SU-DHL-6 (cell line): ENCODE measurements around the gene ZSWIM3.

Source experiments
- H2AFZ ChIP-seq: fragments of 200-600 bp; sonication (generic); 2 replicates; pipeline ENCODE4 v1.6.1; 2014; ENCODE audit warnings: low read depth, mild to moderate bottlenecking, moderate library complexity, mixed read lengths, antibody characterized with exemption, low read length; ENCODE audit not compliant: severe bottlenecking
- H3F3A ChIP-seq: fragments of 200-600 bp; shearing (Covaris generic); 2 replicates; pipeline ENCODE4 v1.6.0; 2016; ENCODE audit warnings: antibody characterized with exemption, mild to moderate bottlenecking; ENCODE audit not compliant: insufficient read depth
- H3K27ac ChIP-seq: fragments of 200-600 bp; sonication (generic); 2 replicates; pipeline ENCODE4 v1.5.1; 2016; ENCODE audit warnings: low read depth, mild to moderate bottlenecking, low read length, moderate library complexity, mixed read lengths
- H3K27me3 ChIP-seq: fragments of 200-600 bp; sonication (generic), shearing (Covaris generic); 2 replicates; pipeline ENCODE4 v1.6.0; 2014; ENCODE audit warnings: mild to moderate bottlenecking, low read length
- H3K36me3 ChIP-seq: fragments of 200-600 bp; sonication (generic); 2 replicates; pipeline ENCODE4 v1.6.1; 2014; ENCODE audit warnings: mild to moderate bottlenecking, low read length, mixed read lengths
- H3K4me2 ChIP-seq: fragments of 300-600, 200-600 bp; shearing (Covaris generic), sonication (generic); 2 replicates; pipeline ENCODE4 v1.6.0; 2014; ENCODE audit warnings: low read length, low read depth, mild to moderate bottlenecking; ENCODE audit not compliant: poor library complexity, severe bottlenecking
- H3K4me3 ChIP-seq: fragments of 200-600 bp; sonication (generic); 2 replicates; pipeline ENCODE4 v1.5.1; 2014; ENCODE audit warnings: antibody characterized with exemption, low read length, mild to moderate bottlenecking, mixed read lengths; ENCODE audit not compliant: insufficient read depth, poor library complexity, severe bottlenecking
- H3K79me2 ChIP-seq: fragments of 200-600 bp; sonication (generic); 2 replicates; pipeline ENCODE4 v1.6.1; 2014; ENCODE audit warnings: mild to moderate bottlenecking, low read length, moderate library complexity; ENCODE audit not compliant: insufficient read depth
- H3K9ac ChIP-seq: fragments of 200-600 bp; sonication (generic); 2 replicates; pipeline ENCODE4 v1.7.0; 2014; ENCODE audit warnings: mild to moderate bottlenecking, low read length
- H3K9me2 ChIP-seq: fragments of 200-600 bp; sonication (generic); replicated peaks from 2 replicates; pipeline ENCODE4 v1.6.1; 2014; ENCODE audit warnings: low read length; ENCODE audit not compliant: insufficient read depth
- H3K9me3 ChIP-seq: fragments of 200-600 bp; sonication (generic); 2 replicates; pipeline ENCODE4 v1.6.1; 2014; ENCODE audit warnings: low read length, mixed read lengths; ENCODE audit not compliant: insufficient read depth
- H4K20me1 ChIP-seq: fragments of 200-600 bp; sonication (generic); 2 replicates; pipeline ENCODE4 v1.6.1; 2014; ENCODE audit warnings: low read depth, mild to moderate bottlenecking, antibody characterized with exemption, low read length, moderate library complexity, mixed read lengths
- EZH2phosphoT487 ChIP-seq: fragments of 200-600 bp; sonication (generic), shearing (Covaris generic); conservative IDR thresholded peaks from 2 replicates; pipeline ENCODE4 v1.6.1; 2018; ENCODE audit warnings: mild to moderate bottlenecking, antibody characterized with exemption, low read length, moderate library complexity, mixed read lengths
- TF ChIP-seq, protein P1 (sequence below): fragments of 200-600 bp; sonication (generic); IDR thresholded peaks from one replicate; pipeline ENCODE4 v1.5.1; 2017; ENCODE audit warnings: antibody characterized with exemption, mild to moderate bottlenecking, low read length, moderate library complexity; ENCODE audit not compliant: insufficient read depth, poor library complexity, severe bottlenecking

ZSWIM3 gene

DNA sequence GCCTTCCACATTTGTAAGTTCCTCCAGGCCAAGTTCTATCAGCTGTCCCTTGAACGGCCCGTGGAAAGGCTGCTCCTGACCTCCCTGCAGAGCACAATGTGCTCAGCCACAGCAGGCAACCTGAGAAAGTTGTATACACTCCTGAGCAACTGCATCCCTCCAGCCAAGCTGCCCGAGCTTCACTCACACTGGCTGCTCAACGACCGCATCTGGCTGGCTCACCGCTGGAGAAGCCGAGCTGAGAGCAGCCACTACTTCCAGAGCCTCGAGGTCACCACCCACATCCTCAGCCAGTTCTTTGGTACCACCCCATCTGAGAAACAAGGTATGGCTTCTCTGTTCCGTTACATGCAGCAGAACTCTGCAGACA is 25.7 kb downstream of the ZSWIM3 start:
- Histone ChIP-seq H3K36me3 (no peaks in the 10 kb centered on the region), H3K79me2 (peaks cover 5% of the 10 kb centered on the region), H2AFZ (no peak overlapping the region), H3K9me2 (no peaks in the 10 kb centered on the region), H4K20me1 (no peaks in the 10 kb centered on the region), H3K27ac (no peak overlapping the region), H3F3A (no peaks in the 10 kb centered on the region), H3K27me3 (no peaks in the 10 kb centered on the region), H3K9me3 (no peaks in the 10 kb centered on the region), H3K9ac (no peak overlapping the region), H3K4me2 (no peak overlapping the region), H3K4me3 (no peak overlapping the region)
- TF ChIP-seq EZH2phosphoT487, result no peak
- TF ChIP-seq, protein P1, sequence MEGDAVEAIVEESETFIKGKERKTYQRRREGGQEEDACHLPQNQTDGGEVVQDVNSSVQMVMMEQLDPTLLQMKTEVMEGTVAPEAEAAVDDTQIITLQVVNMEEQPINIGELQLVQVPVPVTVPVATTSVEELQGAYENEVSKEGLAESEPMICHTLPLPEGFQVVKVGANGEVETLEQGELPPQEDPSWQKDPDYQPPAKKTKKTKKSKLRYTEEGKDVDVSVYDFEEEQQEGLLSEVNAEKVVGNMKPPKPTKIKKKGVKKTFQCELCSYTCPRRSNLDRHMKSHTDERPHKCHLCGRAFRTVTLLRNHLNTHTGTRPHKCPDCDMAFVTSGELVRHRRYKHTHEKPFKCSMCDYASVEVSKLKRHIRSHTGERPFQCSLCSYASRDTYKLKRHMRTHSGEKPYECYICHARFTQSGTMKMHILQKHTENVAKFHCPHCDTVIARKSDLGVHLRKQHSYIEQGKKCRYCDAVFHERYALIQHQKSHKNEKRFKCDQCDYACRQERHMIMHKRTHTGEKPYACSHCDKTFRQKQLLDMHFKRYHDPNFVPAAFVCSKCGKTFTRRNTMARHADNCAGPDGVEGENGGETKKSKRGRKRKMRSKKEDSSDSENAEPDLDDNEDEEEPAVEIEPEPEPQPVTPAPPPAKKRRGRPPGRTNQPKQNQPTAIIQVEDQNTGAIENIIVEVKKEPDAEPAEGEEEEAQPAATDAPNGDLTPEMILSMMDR, result no peak

DNA sequence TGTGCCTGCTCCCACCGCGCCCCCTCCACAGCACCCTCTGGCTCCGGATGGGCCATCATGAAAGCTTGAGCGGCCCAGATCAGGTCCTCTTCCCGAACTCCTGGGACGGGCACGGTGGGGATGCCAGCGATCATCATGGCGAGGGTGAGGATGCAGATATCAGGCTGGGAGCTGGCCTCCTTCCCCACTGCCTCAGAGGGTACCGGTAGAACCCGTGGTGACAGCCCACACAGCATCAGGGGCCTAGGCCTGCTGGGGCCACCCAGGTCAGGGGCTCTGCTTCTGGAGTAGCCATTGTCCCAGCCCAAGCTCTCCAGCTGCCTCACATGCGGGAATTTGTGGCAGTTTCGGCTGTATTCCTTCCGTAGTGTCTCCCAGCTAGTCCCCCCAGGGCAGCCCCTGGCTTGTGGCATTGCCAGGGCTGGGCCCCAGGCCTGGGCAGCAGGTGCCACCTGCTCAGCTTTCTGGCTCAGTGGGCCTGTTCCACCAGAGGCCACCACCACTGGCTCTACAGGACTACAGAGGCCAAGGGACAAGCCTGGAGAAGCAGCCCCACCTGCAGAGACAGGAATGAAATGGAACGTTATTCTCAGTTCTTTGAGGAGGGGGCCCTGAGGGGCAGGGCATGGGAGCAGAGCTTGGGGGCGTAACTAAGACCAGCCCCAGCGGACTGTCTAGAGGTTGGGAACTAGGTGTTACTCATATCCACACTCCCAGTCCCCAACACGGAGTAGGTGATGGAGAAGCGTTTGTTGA is 29.4 kb downstream of the ZSWIM3 start:
- Histone ChIP-seq H3F3A (no peaks in the 10 kb centered on the region), H3K9me3 (no peaks in the 10 kb centered on the region), H3K9ac (no peak overlapping the region), H4K20me1 (no peaks in the 10 kb centered on the region), H3K36me3 (no peaks in the 10 kb centered on the region), H3K27me3 (no peaks in the 10 kb centered on the region), H3K79me2 (no peaks in the 10 kb centered on the region; the same call in 1 of the 2 replicates), H3K4me3 (no peak overlapping the region), H2AFZ (no peak overlapping the region), H3K4me2 (no peak overlapping the region), H3K27ac (no peak overlapping the region), H3K9me2 (no peaks in the 10 kb centered on the region)
- no peak for TF ChIP-seq EZH2phosphoT487
- TF ChIP-seq, protein P1, result no peak

DNA sequence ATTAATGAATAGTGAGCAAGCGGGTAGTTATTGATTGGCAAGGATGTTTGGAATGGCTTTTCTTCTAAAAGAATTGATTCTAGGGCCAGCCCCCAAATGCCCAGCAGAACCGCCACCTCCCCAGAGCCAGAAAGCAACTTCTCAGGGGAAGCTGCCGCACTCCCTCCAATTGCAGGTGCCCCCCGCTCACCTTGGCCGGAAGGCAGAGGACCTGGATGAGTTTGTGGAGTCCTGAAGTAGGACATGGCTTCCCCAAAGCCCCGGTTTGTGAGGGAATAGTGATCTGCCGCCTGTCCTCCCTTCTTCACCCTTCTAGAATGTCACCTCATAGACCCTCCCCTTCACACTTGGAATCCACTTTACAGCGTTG is 29.9 kb downstream of the ZSWIM3 start, which contains the start of gene SPATA25:
TSS of gene SPATA25 (minus strand) at position 277 of the 370 bp plus-strand sequence. CDS start at position 245, 32 bp downstream.
- H3K27me3 ChIP-seq, result no peaks in the 10 kb centered on the region
- no peaks in the 10 kb centered on the region for H3K9me3 ChIP-seq
- H3K9ac ChIP-seq, result no peak within 1 kb of the TSS
- no peak for TF ChIP-seq EZH2phosphoT487
- TF ChIP-seq, protein P1, result no peak
- no peak within 1 kb of the TSS for H3K4me3 ChIP-seq
- no peak within 1 kb of the TSS for H3K4me2 ChIP-seq
- no peak within 1 kb of the TSS for H2AFZ ChIP-seq
- H3F3A ChIP-seq, result no peaks in the 10 kb centered on the region
- no peaks in the 10 kb centered on the region for H3K9me2 ChIP-seq
- H3K27ac ChIP-seq, result no peak within 1 kb of the TSS
- H3K36me3 ChIP-seq, result no peaks in the 10 kb centered on the region
- H3K79me2 ChIP-seq, result no peaks in the 10 kb centered on the region
- no peaks in the 10 kb centered on the region for H4K20me1 ChIP-seq
